K562 (cell line): ENCODE measurements around the gene MAK. TPM values are rescaled to one million over a fixed set of nuclear protein-coding genes. Genes with fewer than 3 reads are reported as not detected.
A peak's percentile ranks its signal among the peaks of the same experiment; 100 is the strongest.

Experiments used
- ATF7 ChIP-seq: fragments of 450-650 bp; IDR thresholded peaks from 2 replicates; pipeline ENCODE4 v1.7.1; 2014; ENCODE audit warnings: mild to moderate bottlenecking, moderate library complexity
- BACH1 ChIP-seq: fragments of 200-800 bp; sonication (Bioruptor generic); IDR thresholded peaks from 2 replicates; pipeline ENCODE4 v1.6.1; 2016; ENCODE audit warnings: missing genetic modification characterization, missing compliant biosample characterization
- CBFB ChIP-seq: sonication (generic); formaldehyde crosslinking; IDR thresholded peaks from 2 replicates; pipeline ENCODE4 v1.4.0; 2020; ENCODE audit warnings: mild to moderate bottlenecking, missing genetic modification reagents
- CBX2 ChIP-seq: fragments of 200-600 bp; sonication (generic); IDR thresholded peaks from one replicate; pipeline ENCODE4 v1.6.1; 2012; ENCODE audit warnings: mild to moderate bottlenecking, low read length, inconsistent platforms; ENCODE audit not compliant: insufficient read depth, poor library complexity, severe bottlenecking
- CHAMP1 ChIP-seq: fragments of 450-650 bp; IDR thresholded peaks from 2 replicates; pipeline ENCODE4 v1.6.1; 2016; ENCODE audit warnings: mild to moderate bottlenecking
- CHD1 ChIP-seq: fragments of 200-600 bp; sonication (generic); IDR thresholded peaks from one replicate; pipeline ENCODE4 v1.6.1; 2012; ENCODE audit warnings: mild to moderate bottlenecking, moderate library complexity, low read length, inconsistent platforms
- CREB3 ChIP-seq: fragments of 450-650 bp; conservative IDR thresholded peaks from 2 replicates; pipeline ENCODE4 v1.6.1; 2016; ENCODE audit warnings: missing genetic modification characterization, low read depth, mild to moderate bottlenecking, missing compliant biosample characterization, moderate library complexity
- CUX1 ChIP-seq: fragments of 200-800 bp; sonication (Bioruptor generic); IDR thresholded peaks from 2 replicates; pipeline ENCODE4 v1.6.1; 2016; ENCODE audit warnings: missing genetic modification characterization, missing compliant biosample characterization
- E2F4 ChIP-seq: sonication (generic); formaldehyde crosslinking; IDR thresholded peaks from 2 replicates; pipeline ENCODE4 v1.8.0; 2022; ENCODE audit warnings: mild to moderate bottlenecking, low read depth, missing genetic modification reagents
- HDAC3 ChIP-seq: fragments of 450-650 bp; IDR thresholded peaks from 2 replicates; pipeline ENCODE4 v1.6.1; 2018; ENCODE audit warnings: borderline replicate concordance, mild to moderate bottlenecking, moderate library complexity; ENCODE audit not compliant: partially characterized antibody
- JUND ChIP-seq, 2 experiments: IDR thresholded peaks; 2 replicates in 1 of 2; 3 replicates in 1 of 2; pipeline ENCODE4 v1.6.1; 2011; ENCODE audit warnings: borderline replicate concordance in 2 of 2, low read depth in 2 of 2, low read length in 2 of 2, improper control_type of control experiment in 1 of 2, missing biosample characterization in 1 of 2, missing genetic modification characterization in 1 of 2, missing genetic modification reagents in 1 of 2
- MYC ChIP-seq, 2 experiments: fragments of 250-450 bp in 1 of 2; sonication (Bioruptor Pico) in 1 of 2; IDR thresholded peaks; 2 replicates each; pipeline versions ENCODE4 v1.5.1 to v1.6.1; 2012 to 2021; ENCODE audit warnings: low read depth in 2 of 2, borderline replicate concordance in 1 of 2, improper control_type of control experiment in 1 of 2, low read length in 1 of 2, mild to moderate bottlenecking in 1 of 2, moderate library complexity in 1 of 2
- NCOA6 ChIP-seq: fragments of 450-650 bp; IDR thresholded peaks from 2 replicates; pipeline ENCODE4 v1.6.1; 2017; ENCODE audit warnings: mild to moderate bottlenecking
- XRCC3 ChIP-seq: fragments of 450-650 bp; IDR thresholded peaks from 2 replicates; pipeline ENCODE4 v1.6.1; 2017; ENCODE audit warnings: mild to moderate bottlenecking, moderate library complexity
- ZNF347 ChIP-seq: fragments of 450-650 bp; formaldehyde crosslinking; IDR thresholded peaks from 2 replicates; pipeline ENCODE4 v1.4.0; 2020; ENCODE audit warnings: low read depth, mild to moderate bottlenecking, moderate library complexity
- polyA plus RNA-seq, 8 experiments: library from polyadenylated mRNA; depleted of rRNA in 4 of 8; stranded (reverse) in 5 of 8; unstranded in 3 of 8; fragments of >200 nt; fragmentation: Nextera tagmentation in 2 of 8; fragmentation: Illumina TruSeq in 1 of 8; extraction: Ambion mirVana in 2 of 8; extraction: Trizol in 1 of 8; gene quantifications; 2 replicates each; pipeline versions ENCODE4 v1.2.1 to v1.2.3, GENCODE V29; 2011 to 2014; ENCODE audit warnings: inconsistent platforms in 1 of 8, missing spikeins in 1 of 8
- total RNA-seq, 7 experiments: library from RNA; depleted of rRNA in 6 of 7; stranded (reverse); fragments of >200 nt in 6 of 7; fragmentation: Illumina TruSeq in 2 of 7; extraction: Trizol in 2 of 7; gene quantifications; 2 replicates each; pipeline versions ENCODE4 v1.2.1 to v1.2.3, GENCODE V29; 2011 to 2021; ENCODE audit warnings: low replicate concordance in 1 of 7

MAK gene
- total and polyA plus RNA-seq, 9 of the 15 experiments (the other 6 are each of a cell fraction or from before 2014, with no cell fraction given): 0.25 to 1.1 (median 0.53) TPM

- TF ChIP-seq XRCC3 (no peak), ZNF347 (CRISPR knock-in tag) (no peak), CREB3 (tag) (0 out of 2 replicates have a peak, but pooled peaks have one; percentile 53), ATF7 (peak; percentile 74), NCOA6 (no peak; the same call in 1 of the 2 replicates), BACH1 (tag) (no peak), MYC (IDR thresholded peaks at IDR 0.05; ENCODE audit: low read depth, low read length) (peak; percentile 97), MYC (CRISPR knock-in tag; IDR thresholded peaks at IDR 0.05; ENCODE audit: borderline replicate concordance, low read depth) (no peak), CHD1 (peak; percentile 86), E2F4 (CRISPR knock-in tag) (no peak), CBX2 (no peak), JUND (IDR thresholded peaks at IDR 0.05; ENCODE audit: borderline replicate concordance, low read depth, low read length) (peak; percentile 61), JUND (tag; IDR thresholded peaks at IDR 0.05; ENCODE audit: borderline replicate concordance, low read depth, low read length) (peak; percentile 6; the same call in 1 of the 3 replicates), CUX1 (no peak), CBFB (CRISPR knock-in tag) (no peak), CHAMP1 (no peak), HDAC3 (no peak)
These were observed 115.3 kb downstream of the MAK start, which contains the start of gene TMEM14C (continued) for GRCh38 chr6:10722820-10723566.
